Measurements from ENCODE around the gene ACTC1. TPM values are rescaled to one million over a fixed set of nuclear protein-coding genes. Genes with fewer than 3 reads are reported as not detected.

The ACTC1 gene
- total and polyA plus RNA-seq, 9 donors: 0.59 to 22.6 (median 1.3) TPM; not detected in 2

DNA sequence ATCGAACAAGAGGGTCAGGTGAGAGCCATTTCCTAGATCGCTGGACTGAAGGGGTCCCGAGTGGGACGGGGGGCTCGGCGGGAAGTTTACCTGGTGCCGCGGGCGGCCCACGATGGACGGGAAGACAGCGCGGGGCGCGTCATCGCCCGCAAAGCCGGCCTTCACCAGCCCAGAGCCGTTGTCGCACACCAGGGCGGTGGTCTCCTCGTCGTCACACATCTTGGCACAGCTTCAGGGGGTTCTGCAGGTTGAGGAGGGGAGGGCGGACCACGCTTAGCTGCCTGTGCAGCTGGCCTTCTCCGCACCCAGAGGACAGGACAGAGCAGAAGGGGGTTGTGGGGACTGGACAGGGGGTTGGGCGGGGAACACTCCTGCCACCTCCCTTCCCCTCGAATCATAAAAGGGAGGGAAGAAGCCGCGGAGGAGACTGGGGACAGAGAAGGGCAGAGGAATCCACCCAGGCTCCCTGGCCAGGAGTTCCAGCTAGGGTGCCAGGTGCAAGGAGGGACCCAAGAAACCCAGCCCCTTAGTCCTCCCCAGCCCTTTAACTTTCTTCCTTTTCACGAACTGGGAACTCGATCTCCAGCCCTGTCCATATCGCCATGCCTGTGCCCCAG lies 651 bp downstream of the ACTC1 start:
- Histone ChIP-seq H3K27ac (no peak overlapping the region), H3K36me3 (no peaks in the 10 kb centered on the region), H3K9me3 (no peaks in the 10 kb centered on the region), H3K4me1 (ENCODE audit: insufficient read depth) (no peaks in the 10 kb centered on the region), H3K4me3 (peak overlapping the region; percentile 20), H3K27me3 (no peaks in the 10 kb centered on the region)
- DNase-seq: no peak
- WGBS, 3 donors: 24 to 42% (median 38%) methylated on average over 33 of the region's 33 CpGs
- intact Hi-C loops (cut with DNase I): no loop called here
- no peak for TF ChIP-seq EP300 (IDR thresholded peaks at IDR 0.05)
- TF ChIP-seq POLR2A (IDR thresholded peaks at IDR 0.05): no peak
- TF ChIP-seq, protein P1, sequence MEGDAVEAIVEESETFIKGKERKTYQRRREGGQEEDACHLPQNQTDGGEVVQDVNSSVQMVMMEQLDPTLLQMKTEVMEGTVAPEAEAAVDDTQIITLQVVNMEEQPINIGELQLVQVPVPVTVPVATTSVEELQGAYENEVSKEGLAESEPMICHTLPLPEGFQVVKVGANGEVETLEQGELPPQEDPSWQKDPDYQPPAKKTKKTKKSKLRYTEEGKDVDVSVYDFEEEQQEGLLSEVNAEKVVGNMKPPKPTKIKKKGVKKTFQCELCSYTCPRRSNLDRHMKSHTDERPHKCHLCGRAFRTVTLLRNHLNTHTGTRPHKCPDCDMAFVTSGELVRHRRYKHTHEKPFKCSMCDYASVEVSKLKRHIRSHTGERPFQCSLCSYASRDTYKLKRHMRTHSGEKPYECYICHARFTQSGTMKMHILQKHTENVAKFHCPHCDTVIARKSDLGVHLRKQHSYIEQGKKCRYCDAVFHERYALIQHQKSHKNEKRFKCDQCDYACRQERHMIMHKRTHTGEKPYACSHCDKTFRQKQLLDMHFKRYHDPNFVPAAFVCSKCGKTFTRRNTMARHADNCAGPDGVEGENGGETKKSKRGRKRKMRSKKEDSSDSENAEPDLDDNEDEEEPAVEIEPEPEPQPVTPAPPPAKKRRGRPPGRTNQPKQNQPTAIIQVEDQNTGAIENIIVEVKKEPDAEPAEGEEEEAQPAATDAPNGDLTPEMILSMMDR (IDR thresholded peaks at IDR 0.05): no peak

DNA sequence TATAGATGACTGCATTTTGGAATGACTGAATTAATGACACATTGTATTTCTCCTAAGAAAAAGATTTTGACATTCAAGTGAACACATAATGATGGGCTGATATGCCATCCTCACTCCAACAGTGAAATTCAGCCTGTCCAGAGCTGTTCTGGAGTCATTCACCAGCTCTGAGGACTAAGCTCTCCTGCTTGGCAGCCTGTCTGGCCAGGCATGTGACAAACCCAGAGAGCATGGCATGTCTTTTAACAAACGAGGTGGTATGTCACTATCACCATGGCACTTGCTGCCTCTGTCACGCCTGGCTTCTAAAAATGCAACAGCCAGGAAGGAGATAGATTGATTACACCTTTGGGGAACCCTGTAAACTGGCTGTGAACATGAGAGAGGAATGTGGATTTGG lies 1.4 kb downstream of the ACTC1 start:
- Histone ChIP-seq H3K9me3 (no peaks in the 10 kb centered on the region), H3K4me1 (ENCODE audit: insufficient read depth) (no peaks in the 10 kb centered on the region), H3K36me3 (no peaks in the 10 kb centered on the region), H3K4me3 (no peak overlapping the region), H3K27me3 (no peaks in the 10 kb centered on the region), H3K27ac (no peak overlapping the region)
- no peak for DNase-seq
- WGBS, 3 donors: 51 to 67% (median 60%) methylated on average over 2 of the region's 2 CpGs
- intact Hi-C loops (cut with DNase I): no loop called here
- TF ChIP-seq POLR2A (IDR thresholded peaks at IDR 0.05): no peak
- TF ChIP-seq EP300 (IDR thresholded peaks at IDR 0.05): no peak
- TF ChIP-seq, protein P1 (IDR thresholded peaks at IDR 0.05): no peak

DNA sequence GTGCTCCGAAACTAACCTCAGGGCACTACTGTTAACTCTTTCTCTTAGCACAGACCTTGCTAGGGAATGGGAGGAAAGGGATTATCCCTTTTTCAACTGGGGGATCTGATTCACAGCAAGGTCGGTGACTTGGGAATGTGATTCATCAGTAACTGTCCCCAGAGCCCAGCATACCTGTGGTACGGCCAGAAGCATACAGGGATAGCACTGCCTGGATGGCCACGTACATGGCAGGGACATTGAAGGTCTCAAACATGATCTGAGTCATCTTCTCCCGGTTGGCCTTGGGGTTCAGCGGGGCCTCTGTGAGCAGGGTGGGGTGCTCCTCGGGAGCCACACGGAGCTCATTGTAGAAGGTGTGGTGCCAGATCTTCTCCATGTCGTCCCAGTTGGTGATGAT lies 2.3 kb downstream of the ACTC1 start:
- no peak overlapping the region for H3K27ac ChIP-seq
- intact Hi-C loops (cut with DNase I): no loop called here
- 85 to 94% (median 91%) methylated on average over 9 of the region's 9 CpGs for WGBS, 3 donors

DNA sequence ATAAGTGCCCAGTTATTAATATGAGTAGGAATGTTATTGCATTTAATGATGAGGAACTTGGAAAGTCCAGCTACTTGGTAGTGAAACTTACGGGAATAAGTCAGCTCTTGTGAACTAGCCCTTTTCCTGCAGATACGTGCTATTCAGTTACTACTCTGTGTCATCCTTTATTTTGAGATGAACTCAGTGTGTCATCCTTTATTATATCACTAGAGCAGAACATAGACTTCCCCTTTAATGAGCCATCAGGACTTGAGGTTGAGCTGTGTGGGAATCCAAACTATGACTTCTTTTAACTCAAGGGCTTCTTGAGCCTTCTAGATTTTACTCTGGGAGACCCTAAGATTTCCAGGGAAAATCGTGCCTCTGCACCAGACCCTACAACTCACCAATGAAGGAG lies 3.6 kb downstream of the ACTC1 start:
- Histone ChIP-seq H3K4me3 (no peak overlapping the region), H3K36me3 (no peaks in the 10 kb centered on the region), H3K27ac (no peak overlapping the region), H3K27me3 (no peaks in the 10 kb centered on the region), H3K4me1 (ENCODE audit: insufficient read depth) (no peaks in the 10 kb centered on the region), H3K9me3 (no peaks in the 10 kb centered on the region)
- TF ChIP-seq EP300 (IDR thresholded peaks at IDR 0.05) (no peak), POLR2A (IDR thresholded peaks at IDR 0.05) (no peak)
- TF ChIP-seq, protein P1 (IDR thresholded peaks at IDR 0.05): no peak
- DNase-seq: no peak
- 62 to 74% (median 63%) methylated on average over 3 of the region's 3 CpGs for WGBS, 3 donors
- intact Hi-C loops (cut with DNase I): no loop called here

More for the DNA sequence above, 2.3 kb downstream of the ACTC1 start:
- Histone ChIP-seq H3K9me3 (no peaks in the 10 kb centered on the region), H3K27me3 (no peaks in the 10 kb centered on the region), H3K36me3 (no peaks in the 10 kb centered on the region), H3K4me3 (no peak overlapping the region), H3K4me1 (ENCODE audit: insufficient read depth) (no peaks in the 10 kb centered on the region)
- no peak for DNase-seq
- TF ChIP-seq POLR2A (IDR thresholded peaks at IDR 0.05) (no peak), EP300 (IDR thresholded peaks at IDR 0.05) (no peak)
- TF ChIP-seq, protein P1 (IDR thresholded peaks at IDR 0.05): no peak

Data from ovary (tissue), 9 donors.